NCI-H2227 (cell line): ENCODE results near the gene LHX4.

Experiments used
- DNase-seq: peaks from one replicate; lab custom pipeline; 2025; ENCODE audit not compliant: unreplicated experiment; lab: John Stamatoyannopoulos, UW

The LHX4 gene

DNA sequence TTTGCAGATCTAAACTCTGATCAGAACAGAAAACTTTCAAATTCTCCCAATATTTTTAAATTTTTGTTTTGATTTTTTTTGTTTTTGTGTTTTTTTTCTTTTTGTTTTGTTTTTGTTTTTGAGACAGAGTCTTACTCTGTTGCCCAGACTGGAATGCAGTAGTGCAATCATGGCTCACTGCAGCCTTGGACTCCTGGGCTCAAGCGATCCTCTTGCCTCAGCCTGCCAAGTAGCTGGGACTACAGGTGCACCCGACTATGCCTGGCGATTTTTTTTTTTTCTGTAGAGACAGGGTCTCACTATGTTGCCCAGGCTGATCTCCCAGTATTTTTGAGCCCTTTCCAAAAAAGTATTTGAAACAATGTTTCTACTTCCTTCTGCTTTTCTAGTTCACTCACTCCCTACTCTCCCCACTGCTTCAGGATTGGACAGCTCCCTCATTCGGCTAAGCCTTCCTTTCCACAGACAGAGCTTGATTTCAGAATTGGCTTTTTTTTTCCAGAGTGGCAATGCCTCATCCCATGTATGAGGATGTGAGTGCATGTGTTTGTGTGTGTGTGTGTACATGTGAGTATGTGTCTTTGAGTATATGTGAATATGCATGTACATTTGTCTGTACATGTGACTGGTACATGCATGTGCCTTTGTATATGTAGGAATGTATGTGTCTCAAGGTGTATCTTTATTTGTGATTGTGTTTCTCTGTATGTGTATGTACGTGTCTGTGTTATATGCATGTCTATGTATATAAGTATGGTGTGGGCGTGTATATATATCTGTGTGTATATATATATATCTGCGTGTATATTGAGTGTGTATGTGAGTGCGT lies 11.9 kb downstream of the LHX4 start:
- DNase-seq = no peak

DNA sequence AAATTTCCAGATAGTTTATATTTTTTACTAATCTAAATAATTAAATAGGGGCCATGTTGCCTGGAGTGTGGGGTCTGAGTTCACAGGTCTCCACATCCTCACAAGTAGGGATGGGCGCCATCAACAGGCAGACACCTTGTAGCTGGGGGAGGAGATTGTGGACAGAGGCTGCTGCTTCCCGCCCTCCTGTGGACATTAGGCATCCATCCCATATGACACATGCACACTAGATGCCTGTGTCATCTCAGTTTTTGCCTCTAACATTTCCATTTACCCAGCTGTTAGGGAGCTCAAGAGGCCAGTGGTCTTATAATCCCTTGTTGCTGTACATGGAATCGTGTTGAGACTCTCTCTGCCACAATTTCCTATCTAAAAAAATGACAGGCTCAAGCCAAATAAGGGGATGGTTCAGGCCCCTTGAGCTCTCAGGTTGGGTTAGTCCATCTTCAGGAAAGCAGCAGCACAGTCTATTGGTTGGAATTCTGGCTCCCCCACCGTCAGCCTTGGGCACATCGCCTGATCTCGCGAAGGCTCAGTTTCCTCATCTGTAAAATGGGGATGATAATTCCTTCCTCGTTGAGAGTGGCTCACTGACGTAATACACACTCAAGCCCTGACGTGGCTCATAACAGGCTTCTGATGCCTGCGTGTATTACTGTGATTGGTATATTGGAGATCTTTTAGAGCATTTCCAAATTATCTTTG lies 13.6 kb downstream of the LHX4 start:
- DNase-seq = no peak

DNA sequence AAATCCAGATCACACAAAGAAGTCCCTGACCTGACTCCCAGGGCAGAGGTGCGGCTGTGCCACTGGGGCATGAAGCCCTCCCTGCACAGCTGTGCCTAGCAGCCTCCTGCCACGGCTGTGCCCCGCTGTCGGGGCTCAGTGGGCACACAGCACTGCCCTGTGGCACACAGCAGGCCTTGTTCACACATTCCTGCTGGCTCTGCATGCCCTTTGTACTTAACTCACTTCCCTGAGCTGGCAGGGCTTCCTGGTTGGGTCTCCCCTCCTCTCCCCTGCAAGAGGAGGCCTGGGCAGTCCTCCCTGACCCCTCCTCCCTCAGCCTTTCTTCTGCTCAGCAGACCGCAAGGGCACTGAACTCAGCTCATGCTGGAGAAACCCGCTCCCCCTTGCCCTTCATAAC lies 14.8 kb downstream of the LHX4 start:
- no peak for DNase-seq

DNA sequence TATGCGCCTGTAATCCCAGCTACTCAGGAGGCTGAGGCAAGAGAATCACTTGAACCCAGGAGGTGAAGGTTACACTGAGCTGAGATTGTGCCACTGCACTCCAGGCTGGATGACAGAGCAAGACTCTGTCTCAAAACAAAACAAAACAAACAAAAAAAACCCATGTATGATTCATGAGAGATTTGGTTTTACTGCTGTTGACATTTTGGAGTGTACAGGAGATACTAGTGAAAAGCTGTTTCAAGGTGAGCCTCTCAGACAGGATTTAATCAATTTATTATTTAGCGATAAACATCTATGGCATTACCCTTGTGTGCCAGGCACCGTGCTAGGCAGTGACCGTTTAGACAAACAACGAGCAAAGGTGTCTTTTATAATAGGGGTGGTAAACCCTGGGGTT lies 16.5 kb downstream of the LHX4 start:
- no peak for DNase-seq

DNA sequence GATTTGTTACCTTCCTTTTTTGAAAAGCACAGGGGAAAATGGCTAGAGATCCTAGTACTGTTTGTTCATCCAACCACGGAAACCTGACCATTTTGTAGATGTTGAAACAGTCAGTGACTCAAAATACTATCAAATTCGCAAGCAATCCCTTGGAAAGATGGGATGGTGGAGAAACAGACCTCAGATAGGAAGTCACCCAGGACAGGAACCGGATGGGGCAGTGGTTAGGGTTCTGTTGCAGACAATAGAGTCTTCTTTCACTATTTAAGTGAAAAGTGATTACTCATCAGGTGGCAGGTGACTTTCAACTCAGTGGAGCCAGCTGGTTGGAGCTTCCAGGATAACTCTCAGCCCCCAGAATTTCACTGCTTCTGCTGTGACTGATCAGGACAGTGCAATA lies 17.0 kb downstream of the LHX4 start:
- DNase-seq = no peak

DNA sequence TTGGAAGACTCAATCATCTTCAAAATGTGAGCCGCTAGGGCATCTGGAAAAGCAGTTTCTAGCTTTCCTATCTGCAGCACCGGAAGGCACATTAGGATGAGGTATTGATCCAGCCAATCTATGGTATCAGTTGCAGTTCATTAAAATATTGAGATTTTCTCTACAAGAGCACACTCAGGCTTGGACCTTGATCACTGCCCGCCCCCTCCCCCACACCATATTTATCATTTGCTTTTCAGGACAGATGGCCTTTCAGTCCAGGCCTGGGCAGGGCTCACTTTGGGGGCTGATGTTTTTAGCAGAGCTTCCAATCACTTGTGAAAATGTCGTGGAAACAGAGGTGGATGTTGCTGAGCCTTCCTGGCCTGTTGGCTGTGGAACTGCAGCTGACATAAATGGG lies 17.5 kb downstream of the LHX4 start:
- no peak for DNase-seq

DNA sequence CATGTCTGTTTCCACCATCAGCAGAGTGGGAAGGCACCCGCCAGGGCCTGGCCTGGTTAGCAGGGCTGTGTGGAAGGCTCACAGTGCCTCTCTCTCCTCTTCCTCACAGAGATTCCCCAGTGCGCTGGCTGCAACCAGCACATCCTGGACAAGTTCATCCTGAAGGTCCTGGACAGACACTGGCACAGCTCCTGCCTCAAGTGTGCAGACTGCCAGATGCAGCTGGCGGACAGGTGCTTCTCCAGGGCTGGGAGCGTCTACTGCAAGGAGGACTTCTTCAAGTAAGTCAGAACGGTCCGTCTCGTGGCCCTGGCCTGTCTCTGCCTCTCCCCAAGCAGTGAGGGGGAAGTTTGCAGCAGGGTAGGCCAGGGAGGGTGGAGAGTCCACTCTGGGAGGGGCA lies 18.1 kb downstream of the LHX4 start:
- DNase-seq = no peak

DNA sequence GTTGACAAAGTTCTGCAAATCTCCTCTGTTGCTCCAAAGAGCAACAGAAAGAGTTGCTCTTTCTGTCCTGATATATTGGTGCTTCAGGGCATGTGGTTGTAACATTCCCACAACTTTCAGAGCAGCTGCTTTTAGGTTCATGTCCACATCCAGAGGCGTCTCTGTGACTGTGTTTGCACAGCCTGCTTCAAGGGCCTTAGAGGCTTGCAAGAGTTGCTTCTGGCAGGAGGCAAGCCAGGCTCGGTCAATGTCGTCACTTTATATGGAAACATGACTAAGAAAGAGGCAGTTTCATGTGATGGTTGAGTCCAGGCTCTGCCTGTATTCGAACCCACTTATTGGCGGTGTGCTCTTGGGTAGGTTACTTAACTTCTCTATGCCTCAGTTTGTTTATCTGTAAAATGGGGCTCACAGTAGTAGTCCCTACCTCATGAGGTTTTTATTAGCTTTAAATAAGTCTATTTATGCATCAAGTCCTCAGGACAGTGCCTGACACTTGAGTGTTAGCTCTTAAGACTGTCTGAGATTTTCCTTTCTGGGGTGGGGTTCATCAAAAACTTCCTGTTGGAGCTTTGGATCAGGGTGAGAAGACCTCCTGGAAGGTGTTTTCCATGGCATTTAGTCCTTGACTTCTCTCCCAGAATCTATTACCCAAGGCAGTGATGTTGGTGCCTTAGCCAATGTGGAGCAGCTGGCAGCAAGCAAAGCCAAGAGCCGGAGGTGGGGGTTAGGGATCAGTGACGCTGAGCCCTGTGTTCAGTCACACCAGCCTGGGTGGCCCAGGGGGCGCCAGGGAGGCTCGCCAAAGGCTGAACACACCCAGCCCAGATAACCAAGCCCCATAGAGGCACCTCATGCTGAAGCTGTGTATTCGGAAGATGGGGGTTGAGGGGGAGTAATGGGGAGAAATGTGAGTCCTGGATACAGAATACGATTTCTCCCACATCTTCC lies 18.9 kb downstream of the LHX4 start:
- DNase-seq = no peak

DNA sequence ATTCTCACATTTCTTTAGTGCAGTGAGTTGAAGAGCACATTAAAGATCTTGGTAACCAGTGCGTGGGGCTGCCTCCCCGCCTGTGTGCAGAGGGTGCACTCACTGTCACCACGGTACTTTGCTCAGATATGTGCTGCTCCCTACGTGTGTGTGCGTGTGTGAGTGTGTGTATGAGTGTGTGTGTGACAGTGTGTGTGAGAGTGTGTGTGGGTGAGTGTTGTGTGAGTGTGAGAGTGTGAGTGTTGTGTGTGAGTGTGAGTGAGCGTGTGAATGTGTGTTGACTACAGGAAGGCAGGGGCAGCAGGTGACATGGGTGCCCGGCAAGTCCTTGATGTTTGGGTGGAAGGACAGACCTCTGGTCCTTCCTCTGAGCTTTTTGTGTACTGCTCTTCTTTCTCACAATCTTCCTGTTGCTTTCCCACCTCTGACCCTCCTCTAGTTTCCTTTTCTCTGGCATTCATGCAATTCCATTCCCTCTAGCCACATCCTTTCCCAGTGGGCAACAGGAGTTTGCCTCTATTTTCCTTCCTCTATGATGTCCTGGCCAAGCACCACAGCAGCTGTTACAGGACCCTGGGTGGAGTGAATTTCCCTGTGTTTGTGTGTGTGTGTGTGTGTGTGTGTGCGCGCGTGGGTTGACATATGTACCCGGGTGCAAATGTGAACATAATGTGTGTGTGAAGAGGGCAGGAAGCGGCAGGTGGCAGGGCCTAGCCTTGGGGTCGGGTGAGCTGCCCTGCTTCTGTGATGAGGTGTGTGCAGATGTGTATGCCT lies 19.8 kb downstream of the LHX4 start:
- DNase-seq = no peak

DNA sequence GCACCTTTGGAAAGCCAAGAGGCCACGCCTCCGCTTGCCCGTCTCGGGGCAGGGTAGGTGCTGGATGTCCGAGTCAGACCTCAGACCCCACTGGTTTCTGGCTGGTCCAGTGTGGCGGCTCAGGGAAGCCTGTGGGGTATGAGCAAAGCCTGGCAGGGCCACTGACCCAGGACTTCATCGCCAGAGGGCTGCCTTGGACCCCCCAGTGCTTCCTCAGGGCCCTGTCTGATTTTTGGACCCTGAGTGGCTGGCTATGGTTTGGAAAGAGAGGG lies 20.4 kb downstream of the LHX4 start:
- no peak for DNase-seq

DNA sequence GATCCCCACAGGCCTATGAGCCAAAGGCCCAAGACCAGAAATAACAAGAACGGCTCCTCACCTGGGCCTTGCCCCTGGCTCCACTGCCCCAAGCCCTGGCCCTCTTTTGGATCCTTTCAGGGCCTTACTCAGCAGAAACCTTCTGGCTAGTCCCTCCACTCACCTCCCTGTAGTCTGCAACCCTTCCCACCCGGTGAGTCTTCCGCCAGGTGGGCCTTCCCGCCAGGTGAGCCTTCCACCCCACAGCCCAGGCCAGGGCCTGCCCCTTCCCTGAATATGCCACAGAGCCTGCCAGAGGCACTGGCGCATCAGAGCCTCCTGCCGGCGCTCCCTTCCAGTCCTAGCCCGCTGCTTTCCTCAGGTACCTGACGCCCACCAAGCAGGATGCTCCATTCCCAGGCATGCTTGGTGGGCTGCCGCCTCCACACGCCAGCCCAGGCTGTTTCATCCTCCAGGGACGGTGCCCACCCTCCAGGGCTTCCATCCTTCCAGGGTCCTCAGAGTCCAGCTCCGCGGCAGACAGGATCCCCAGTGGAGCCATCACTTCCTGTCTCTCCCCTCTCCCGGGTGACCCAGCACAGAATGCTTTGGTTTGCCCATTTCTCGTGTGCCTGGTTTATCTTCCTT lies 20.9 kb downstream of the LHX4 start:
- DNase-seq = no peak

DNA sequence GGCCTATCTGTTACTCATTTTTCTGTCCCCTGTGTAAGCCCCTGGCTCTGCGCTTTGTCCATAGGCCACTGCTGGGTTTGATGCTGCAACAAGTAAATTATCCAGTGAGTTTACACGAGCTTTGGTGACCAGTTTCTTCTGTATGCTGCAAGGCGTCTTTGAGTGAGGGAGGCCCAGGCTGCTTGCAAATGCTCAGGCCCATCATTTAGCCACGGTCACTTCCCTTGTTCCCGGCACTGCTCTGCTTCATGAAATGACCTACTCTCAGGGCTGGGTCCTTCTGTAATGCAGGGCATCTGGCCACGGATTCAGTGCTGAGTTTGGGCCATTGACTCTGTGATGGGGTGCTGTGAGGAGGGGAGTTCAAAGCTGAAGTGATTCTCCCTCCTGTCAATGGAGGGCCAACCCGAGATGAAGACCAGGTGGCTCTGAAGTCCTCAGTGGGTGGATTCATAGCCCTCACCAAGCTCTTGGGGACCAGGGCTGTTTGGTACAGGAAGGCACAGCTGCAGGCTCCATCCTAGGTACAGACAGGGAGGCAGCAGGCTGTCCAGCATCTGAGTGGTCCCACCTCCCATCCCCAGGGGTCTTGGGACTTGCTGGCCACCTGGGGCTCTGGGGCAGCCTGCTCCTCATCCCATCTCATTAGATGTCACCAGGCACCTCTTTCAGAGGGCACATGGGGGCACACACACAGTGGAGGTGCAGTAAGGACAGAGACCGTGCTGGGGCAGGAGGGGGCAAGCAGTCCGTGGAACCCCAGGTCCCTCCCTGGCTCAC lies 21.7 kb downstream of the LHX4 start:
- no peak for DNase-seq

DNA sequence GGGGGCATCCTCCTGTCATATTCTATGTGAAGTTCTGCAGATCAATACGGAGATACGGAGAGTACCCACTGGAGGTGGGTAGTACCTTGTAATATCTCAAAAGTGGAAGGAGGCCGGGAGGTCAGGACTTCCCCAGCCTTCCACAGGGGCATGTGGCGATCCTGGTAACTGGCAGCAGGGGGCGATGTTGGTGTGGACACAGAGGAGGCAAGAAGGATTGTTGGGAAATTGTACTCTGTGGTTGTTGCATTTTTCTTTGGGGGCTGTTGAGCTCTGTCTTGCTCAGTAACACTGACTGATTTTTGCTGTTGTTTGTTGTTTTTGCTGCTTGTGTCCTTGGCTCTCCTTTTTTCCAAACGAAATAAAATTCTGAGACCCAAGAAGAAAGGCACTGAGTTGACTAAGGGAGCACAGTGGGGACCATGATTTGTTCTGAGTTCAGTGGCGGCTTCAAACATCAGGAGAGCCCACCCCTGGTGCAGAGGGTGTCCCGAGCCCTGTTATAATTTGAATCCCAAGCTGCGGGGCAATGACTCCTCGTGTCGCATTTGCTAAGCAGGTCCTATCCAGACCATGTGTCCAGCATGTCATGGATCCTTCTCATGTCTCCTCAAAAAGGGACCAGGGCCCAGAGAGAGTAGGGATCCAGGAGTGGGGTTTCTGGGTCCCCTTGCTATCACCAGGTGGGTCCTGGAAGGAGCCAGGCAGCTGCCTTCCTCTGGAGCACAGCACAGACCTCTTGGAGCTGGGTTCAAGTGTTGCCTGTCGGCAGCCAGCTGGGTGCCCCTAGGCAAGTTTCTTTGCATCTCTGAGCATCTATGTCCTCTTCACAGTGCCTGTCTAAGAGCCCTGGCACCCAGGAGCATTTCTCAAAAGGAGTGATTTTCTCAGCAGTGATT lies 22.8 kb downstream of the LHX4 start:
- no peak for DNase-seq

DNA sequence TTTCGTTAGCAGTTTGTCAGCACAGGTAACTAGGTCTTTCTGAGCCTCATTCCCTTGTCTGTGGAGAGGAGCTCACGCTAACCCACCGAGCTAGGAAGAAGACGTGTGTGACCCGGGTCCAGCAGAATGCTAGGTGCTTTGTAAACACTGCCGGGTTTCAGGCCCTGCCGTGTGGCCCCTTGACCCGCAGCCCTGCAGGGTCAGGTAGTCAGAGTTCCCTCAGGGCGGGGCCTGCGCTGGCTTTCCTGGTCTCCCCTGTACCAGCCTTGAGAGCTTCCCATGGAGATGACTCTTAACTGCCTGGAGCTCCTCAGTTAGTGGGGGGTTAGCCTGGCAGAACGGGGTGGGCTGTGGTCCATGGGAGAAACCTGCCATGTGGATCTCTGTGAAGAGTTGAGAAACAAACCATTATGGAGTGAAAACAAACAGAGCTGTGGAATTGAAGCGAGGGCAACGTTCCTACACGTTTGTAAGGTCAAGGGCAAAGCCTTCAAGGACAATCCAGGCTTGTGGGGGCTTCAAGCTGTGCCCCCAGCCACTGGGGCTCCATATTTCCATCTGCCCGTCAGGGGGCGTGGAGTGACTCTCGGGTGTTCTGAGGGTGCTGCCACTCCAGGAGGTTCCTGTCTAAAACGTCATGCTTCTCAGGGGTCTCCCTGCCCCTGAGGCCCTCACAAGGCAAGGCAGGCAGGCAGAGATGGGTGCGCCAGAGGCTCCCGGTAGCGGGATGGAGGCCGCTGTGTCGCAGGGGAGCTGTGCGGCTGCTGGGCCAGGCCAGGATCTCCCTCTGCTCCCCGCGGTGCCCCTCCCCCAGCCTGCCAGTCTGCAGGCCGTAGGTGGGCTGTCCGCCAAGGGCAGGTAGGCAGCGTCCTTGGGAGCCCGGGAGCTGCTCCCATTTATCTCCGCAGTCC lies 23.8 kb downstream of the LHX4 start:
- no peak for DNase-seq

DNA sequence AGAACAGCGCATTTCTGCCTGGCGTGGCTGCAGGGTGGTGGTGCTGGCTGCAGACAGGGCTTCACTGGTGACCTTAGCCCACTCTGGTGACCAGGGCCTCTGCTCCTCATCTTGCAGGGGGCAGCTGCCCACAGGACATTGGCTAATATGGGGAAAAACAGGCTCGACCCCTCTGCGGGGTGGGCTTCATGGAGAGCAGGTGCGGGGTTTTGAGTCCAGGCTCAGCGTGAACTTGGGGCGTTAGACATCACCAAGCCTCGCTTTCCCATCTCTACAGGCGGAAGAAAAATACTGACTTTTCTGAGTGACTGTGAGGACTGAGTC lies 24.4 kb downstream of the LHX4 start:
- no peak for DNase-seq

DNA sequence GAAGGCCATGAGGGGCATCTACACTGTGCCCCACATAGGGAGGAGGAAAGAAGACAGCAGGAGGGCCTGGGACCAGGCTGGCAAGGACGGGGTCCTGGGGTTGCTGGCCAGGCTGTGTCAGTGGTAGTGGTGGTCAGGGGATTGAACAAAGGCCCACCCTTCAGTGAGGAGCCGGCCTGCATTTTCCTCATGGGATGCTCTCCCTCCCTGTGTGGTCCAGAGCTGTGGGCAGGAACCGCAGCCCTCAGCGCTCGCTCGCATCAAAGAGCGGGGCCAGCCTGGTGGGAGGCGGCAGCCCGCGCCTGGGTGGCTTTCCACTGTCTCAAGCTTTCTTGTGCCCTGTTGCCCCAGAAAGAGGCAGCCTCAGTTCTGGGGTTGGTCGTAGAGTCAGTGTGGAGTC lies 24.8 kb downstream of the LHX4 start:
- no peak for DNase-seq

DNA sequence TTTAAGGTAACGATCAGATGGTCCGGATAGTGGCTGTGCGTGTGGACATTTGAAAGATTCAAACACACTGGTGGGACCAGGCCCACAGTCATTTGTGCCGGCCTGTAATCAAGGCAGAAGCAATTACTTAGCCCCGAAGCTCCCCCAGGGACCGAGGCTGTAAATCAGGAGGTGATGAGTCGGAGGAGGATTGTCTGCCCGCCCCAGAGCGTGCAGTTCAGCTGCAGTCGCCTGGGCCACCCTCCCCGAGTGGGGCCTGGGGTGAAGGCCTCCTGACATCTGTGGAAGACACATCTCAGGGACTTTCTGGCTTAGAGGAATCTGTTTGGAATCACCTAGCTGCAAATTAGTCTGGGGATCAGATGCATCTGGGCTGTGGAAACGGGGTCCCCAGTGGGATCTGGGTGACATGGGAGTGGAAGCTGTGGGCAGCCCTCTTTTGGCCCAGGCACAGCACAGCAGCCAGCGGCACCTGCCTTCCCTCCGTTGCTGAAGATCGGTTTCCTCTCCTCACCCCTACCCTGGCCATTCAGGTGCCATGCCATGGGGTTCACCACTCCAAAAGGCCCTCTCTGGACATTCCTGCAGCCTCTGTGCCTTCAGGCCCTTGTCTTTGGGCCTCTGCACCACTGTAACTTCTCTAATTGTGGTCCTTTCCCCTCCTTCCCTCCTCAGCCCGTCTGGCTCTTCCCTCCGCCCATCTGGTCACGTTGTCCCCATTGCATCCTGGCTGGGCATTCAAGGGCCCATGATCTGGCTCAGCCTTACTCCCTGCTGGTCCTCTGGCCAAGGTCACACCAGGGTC lies 25.7 kb downstream of the LHX4 start:
- DNase-seq = no peak
